PC-9 (cell line): ENCODE data around the gene TRIM10.

ENCODE experiments used
- CTCF ChIP-seq: fragments of 200-600 bp; sonication (generic); conservative IDR thresholded peaks from 2 replicates; pipeline ENCODE4 v1.6.1; 2017; ENCODE audit warnings: mixed run types, antibody characterized with exemption, mild to moderate bottlenecking, moderate library complexity
- EZH2 ChIP-seq: fragments of 200-600 bp; sonication (generic); IDR thresholded peaks from 2 replicates; pipeline ENCODE4 v1.8.0; 2017; ENCODE audit warnings: antibody characterized with exemption, low read depth

GRCh38 chr6:30198166-30199084, 37.4 kb upstream of the TRIM10 start:
- TF ChIP-seq CTCF = no peak
- no peak for TF ChIP-seq EZH2
